GM23338 (cell line): ENCODE results near the gene STK24. TPM values are rescaled to one million over a fixed set of nuclear protein-coding genes. Genes with fewer than 3 reads are reported as not detected.

Source experiments
- ATAC-seq: fragments of 200-7000 bp; cut with Tn5 transposase; 3 replicates; pipeline ENCODE4 v1.9.1; 2020
- DNase-seq: peaks from one replicate; pipeline ENCODE4 v3.0.0-alpha.2; 2015; ENCODE audit warnings: low spot score
- H2AFZ ChIP-seq: fragments of 200-600 bp; sonication (generic); 2 replicates; pipeline ENCODE4 v1.8.0; 2016; ENCODE audit warnings: antibody characterized with exemption, mild to moderate bottlenecking, moderate library complexity
- H3F3A ChIP-seq: fragments of 200-600 bp; sonication (generic); replicated peaks from 2 replicates; pipeline ENCODE4 v1.8.0; 2017; ENCODE audit warnings: antibody characterized with exemption, mixed run types, low read depth
- H3K27ac ChIP-seq: fragments of 200-600 bp; sonication (generic); 2 replicates; pipeline ENCODE4 v1.6.1; 2016; ENCODE audit warnings: low read depth
- H3K27me3 ChIP-seq: fragments of 200-600 bp; sonication (generic); 2 replicates; pipeline ENCODE4 v1.8.0; 2016; ENCODE audit warnings: mild to moderate bottlenecking, mixed run types, moderate library complexity; ENCODE audit not compliant: insufficient read depth
- H3K36me3 ChIP-seq: fragments of 200-600 bp; sonication (generic); 2 replicates; pipeline ENCODE4 v1.8.0; 2016; ENCODE audit warnings: mild to moderate bottlenecking; ENCODE audit not compliant: insufficient read depth
- H3K4me1 ChIP-seq: fragments of 200-600 bp; sonication (generic); 2 replicates; pipeline ENCODE4 v1.8.0; 2016; ENCODE audit warnings: mild to moderate bottlenecking, moderate library complexity; ENCODE audit not compliant: insufficient read depth
- H3K4me2 ChIP-seq: fragments of 200-600 bp; sonication (generic); 2 replicates; pipeline ENCODE4 v1.7.1; 2017; ENCODE audit warnings: mixed run types
- H3K4me3 ChIP-seq: fragments of 200-600 bp; sonication (generic); 2 replicates; pipeline ENCODE4 v1.6.1; 2016; ENCODE audit warnings: mixed run types
- H3K79me2 ChIP-seq: fragments of 200-600 bp; sonication (generic); replicated peaks from 2 replicates; pipeline ENCODE4 v1.8.0; 2017; ENCODE audit warnings: mild to moderate bottlenecking; ENCODE audit not compliant: insufficient read depth
- H3K9me2 ChIP-seq: fragments of 200-600 bp; sonication (generic); 2 replicates; pipeline ENCODE4 v1.8.0; 2017; ENCODE audit not compliant: insufficient read depth
- H4K20me1 ChIP-seq: fragments of 200-600 bp; sonication (generic); replicated peaks from 2 replicates; pipeline ENCODE4 v1.8.0; 2017; ENCODE audit warnings: mild to moderate bottlenecking; ENCODE audit not compliant: insufficient read depth
- H3K27ac Mint-ChIP-seq: 2 replicates; pipeline ENCODE4 v1.8.0; 2020; ENCODE audit warnings: inconsistent platforms, mild to moderate bottlenecking, moderate library complexity, mixed read lengths
- H3K27me3 Mint-ChIP-seq: 3 replicates; pipeline ENCODE4 v1.8.0; 2022; ENCODE audit warnings: low read depth, mild to moderate bottlenecking, moderate library complexity, mixed read lengths, inconsistent platforms; ENCODE audit not compliant: insufficient read depth, poor library complexity
- H3K36me3 Mint-ChIP-seq: 3 replicates; pipeline ENCODE4 v1.8.0; 2021; ENCODE audit warnings: low read depth, mild to moderate bottlenecking, inconsistent platforms, moderate library complexity, mixed read lengths
- H3K4me1 Mint-ChIP-seq: 3 replicates; pipeline ENCODE4 v1.8.0; 2020; ENCODE audit warnings: mild to moderate bottlenecking, inconsistent platforms, mixed read lengths
- H3K4me3 Mint-ChIP-seq: 3 replicates; pipeline ENCODE4 v1.8.0; 2021; ENCODE audit warnings: moderate library complexity, mild to moderate bottlenecking, inconsistent platforms, mixed read lengths
- H3K9me3 Mint-ChIP-seq: 3 replicates; pipeline ENCODE4 v1.8.0; 2020; ENCODE audit warnings: moderate library complexity, mild to moderate bottlenecking, inconsistent platforms, mixed read lengths
- CREB1 ChIP-seq: fragments of 250-450 bp; sonication (Bioruptor Pico); IDR thresholded peaks from 2 replicates; pipeline ENCODE4 v1.5.0; 2020; ENCODE audit warnings: low read depth, mild to moderate bottlenecking, moderate library complexity
- EZH2 ChIP-seq: fragments of 200-600 bp; sonication (generic); IDR thresholded peaks from one replicate; pipeline ENCODE4 v1.8.0; 2017; ENCODE audit warnings: antibody characterized with exemption, mild to moderate bottlenecking, low read depth; ENCODE audit not compliant: unreplicated experiment
- EZH2phosphoT487 ChIP-seq: fragments of 200-600 bp; sonication (generic); IDR thresholded peaks from one replicate; pipeline ENCODE4 v1.8.1; 2018; ENCODE audit warnings: antibody characterized with exemption; ENCODE audit not compliant: unreplicated experiment
- JUNB ChIP-seq: IDR thresholded peaks from one replicate; pipeline ENCODE4 v1.6.1; 2016; ENCODE audit warnings: antibody characterized with exemption; ENCODE audit not compliant: unreplicated experiment
- NANOG ChIP-seq: IDR thresholded peaks from 2 replicates; pipeline ENCODE4 v1.6.1; 2016; ENCODE audit warnings: antibody characterized with exemption, borderline replicate concordance
- POLR2AphosphoS5 ChIP-seq: IDR thresholded peaks from 2 replicates; pipeline ENCODE4 v1.6.1; 2016; ENCODE audit warnings: antibody characterized with exemption, low read depth
- STAT1 ChIP-seq: IDR thresholded peaks from one replicate; pipeline ENCODE4 v1.6.1; 2016; ENCODE audit warnings: antibody characterized with exemption; ENCODE audit not compliant: unreplicated experiment
- ZNF114 ChIP-seq: fragments of 250-450 bp; sonication (Bioruptor Pico); IDR thresholded peaks from 2 replicates; pipeline ENCODE4 v1.5.0; 2020; ENCODE audit warnings: mild to moderate bottlenecking, moderate library complexity
- ZNF331 ChIP-seq: fragments of 250-450 bp; sonication (Bioruptor Pico); IDR thresholded peaks from 2 replicates; pipeline ENCODE4 v1.5.0; 2020; ENCODE audit warnings: low read depth, mild to moderate bottlenecking, moderate library complexity
- polyA plus RNA-seq: library from polyadenylated mRNA; unstranded; fragments of >200 nt; fragmentation: Nextera tagmentation; extraction: Ambion mirVana; gene quantifications from 2 replicates; pipeline ENCODE4 v1.2.1, GENCODE V29; 2016
- total RNA-seq: library from RNA; depleted of rRNA; stranded (reverse); fragments of >200 nt; shearing (Covaris generic); gene quantifications from 2 replicates; pipeline ENCODE4 v1.2.3, GENCODE V29; 2014
- TF ChIP-seq, protein P1 (sequence below): IDR thresholded peaks from one replicate; pipeline ENCODE4 v1.6.1; 2018; ENCODE audit warnings: antibody characterized with exemption; ENCODE audit not compliant: unreplicated experiment
- TF ChIP-seq, protein P2 (sequence below), 2 experiments: fragments of 200-600 bp in 1 of 2; sonication (generic) in 1 of 2; conservative IDR thresholded peaks; 2 replicates each; pipeline versions ENCODE4 v1.5.1 to v1.6.1; 2016 to 2017; ENCODE audit warnings: antibody characterized with exemption in 2 of 2, low read depth in 2 of 2, mild to moderate bottlenecking in 2 of 2, moderate library complexity in 1 of 2
- TF ChIP-seq, protein P3 (sequence below): fragments of 250-450 bp; sonication (Bioruptor Pico); IDR thresholded peaks from 2 replicates; pipeline ENCODE4 v1.5.0; 2020; ENCODE audit warnings: mild to moderate bottlenecking, moderate library complexity
- TF ChIP-seq, protein P4 (sequence below): IDR thresholded peaks from 2 replicates; pipeline ENCODE4 v1.6.1; 2016; ENCODE audit warnings: antibody characterized with exemption

Gene STK24
- total and polyA plus RNA-seq, 2 experiments from 2014 or later, result 56.5 to 144 TPM

DNA sequence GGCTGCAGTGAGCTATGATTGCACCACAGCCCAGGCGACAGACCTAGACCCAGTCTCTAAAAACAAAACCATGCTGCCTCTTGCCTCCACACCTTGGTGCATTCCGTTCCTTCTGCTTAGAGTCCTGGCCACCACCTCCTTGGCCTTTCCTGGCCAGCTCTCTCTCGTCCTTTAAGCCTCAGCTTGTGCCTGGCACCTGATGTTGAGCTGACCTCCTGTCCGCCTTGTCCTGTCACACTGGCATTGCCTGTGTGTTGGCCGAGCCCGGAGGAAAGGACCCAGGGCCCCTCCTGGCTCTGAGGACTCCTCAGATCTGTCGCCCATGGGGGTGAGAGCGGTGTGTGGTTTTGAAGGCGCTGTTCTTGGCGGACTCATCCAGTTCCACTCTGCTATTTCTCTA is 143.3 kb downstream of the STK24 start:
- DNase-seq (no peak), ATAC-seq (no peak)
- H3K4me2 ChIP-seq, result no peak overlapping the region
- H3K4me1 Mint-ChIP-seq, result peaks cover 9% of the 10 kb centered on the region; the same call in 2 of the 3 replicates
- H2AFZ ChIP-seq, result no peak overlapping the region
- H3K27ac ChIP-seq, result no peak overlapping the region
- H3K36me3 ChIP-seq, result no peaks in the 10 kb centered on the region
- H3K9me2 ChIP-seq, result no peaks in the 10 kb centered on the region
- no peak overlapping the region for H3K27ac Mint-ChIP-seq
- H3F3A ChIP-seq, result no peaks in the 10 kb centered on the region
- no peak overlapping the region for H3K4me3 ChIP-seq
- no peaks in the 10 kb centered on the region; the same call in 1 of the 2 replicates for H4K20me1 ChIP-seq
- TF ChIP-seq, protein P1, sequence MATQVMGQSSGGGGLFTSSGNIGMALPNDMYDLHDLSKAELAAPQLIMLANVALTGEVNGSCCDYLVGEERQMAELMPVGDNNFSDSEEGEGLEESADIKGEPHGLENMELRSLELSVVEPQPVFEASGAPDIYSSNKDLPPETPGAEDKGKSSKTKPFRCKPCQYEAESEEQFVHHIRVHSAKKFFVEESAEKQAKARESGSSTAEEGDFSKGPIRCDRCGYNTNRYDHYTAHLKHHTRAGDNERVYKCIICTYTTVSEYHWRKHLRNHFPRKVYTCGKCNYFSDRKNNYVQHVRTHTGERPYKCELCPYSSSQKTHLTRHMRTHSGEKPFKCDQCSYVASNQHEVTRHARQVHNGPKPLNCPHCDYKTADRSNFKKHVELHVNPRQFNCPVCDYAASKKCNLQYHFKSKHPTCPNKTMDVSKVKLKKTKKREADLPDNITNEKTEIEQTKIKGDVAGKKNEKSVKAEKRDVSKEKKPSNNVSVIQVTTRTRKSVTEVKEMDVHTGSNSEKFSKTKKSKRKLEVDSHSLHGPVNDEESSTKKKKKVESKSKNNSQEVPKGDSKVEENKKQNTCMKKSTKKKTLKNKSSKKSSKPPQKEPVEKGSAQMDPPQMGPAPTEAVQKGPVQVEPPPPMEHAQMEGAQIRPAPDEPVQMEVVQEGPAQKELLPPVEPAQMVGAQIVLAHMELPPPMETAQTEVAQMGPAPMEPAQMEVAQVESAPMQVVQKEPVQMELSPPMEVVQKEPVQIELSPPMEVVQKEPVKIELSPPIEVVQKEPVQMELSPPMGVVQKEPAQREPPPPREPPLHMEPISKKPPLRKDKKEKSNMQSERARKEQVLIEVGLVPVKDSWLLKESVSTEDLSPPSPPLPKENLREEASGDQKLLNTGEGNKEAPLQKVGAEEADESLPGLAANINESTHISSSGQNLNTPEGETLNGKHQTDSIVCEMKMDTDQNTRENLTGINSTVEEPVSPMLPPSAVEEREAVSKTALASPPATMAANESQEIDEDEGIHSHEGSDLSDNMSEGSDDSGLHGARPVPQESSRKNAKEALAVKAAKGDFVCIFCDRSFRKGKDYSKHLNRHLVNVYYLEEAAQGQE, result no peak
- TF ChIP-seq POLR2AphosphoS5 (no peak), EZH2 (no peak), JUNB (no peak), CREB1 (CRISPR knock-in tag) (no peak), ZNF331 (CRISPR knock-in tag) (no peak), ZNF114 (no peak), EZH2phosphoT487 (no peak), NANOG (no peak), STAT1 (no peak)
- TF ChIP-seq, protein P2, sequence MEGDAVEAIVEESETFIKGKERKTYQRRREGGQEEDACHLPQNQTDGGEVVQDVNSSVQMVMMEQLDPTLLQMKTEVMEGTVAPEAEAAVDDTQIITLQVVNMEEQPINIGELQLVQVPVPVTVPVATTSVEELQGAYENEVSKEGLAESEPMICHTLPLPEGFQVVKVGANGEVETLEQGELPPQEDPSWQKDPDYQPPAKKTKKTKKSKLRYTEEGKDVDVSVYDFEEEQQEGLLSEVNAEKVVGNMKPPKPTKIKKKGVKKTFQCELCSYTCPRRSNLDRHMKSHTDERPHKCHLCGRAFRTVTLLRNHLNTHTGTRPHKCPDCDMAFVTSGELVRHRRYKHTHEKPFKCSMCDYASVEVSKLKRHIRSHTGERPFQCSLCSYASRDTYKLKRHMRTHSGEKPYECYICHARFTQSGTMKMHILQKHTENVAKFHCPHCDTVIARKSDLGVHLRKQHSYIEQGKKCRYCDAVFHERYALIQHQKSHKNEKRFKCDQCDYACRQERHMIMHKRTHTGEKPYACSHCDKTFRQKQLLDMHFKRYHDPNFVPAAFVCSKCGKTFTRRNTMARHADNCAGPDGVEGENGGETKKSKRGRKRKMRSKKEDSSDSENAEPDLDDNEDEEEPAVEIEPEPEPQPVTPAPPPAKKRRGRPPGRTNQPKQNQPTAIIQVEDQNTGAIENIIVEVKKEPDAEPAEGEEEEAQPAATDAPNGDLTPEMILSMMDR (conservative IDR thresholded peaks at IDR 0.05; ENCODE audit: low read depth in 2 of 2), result no peak
- TF ChIP-seq, protein P3, sequence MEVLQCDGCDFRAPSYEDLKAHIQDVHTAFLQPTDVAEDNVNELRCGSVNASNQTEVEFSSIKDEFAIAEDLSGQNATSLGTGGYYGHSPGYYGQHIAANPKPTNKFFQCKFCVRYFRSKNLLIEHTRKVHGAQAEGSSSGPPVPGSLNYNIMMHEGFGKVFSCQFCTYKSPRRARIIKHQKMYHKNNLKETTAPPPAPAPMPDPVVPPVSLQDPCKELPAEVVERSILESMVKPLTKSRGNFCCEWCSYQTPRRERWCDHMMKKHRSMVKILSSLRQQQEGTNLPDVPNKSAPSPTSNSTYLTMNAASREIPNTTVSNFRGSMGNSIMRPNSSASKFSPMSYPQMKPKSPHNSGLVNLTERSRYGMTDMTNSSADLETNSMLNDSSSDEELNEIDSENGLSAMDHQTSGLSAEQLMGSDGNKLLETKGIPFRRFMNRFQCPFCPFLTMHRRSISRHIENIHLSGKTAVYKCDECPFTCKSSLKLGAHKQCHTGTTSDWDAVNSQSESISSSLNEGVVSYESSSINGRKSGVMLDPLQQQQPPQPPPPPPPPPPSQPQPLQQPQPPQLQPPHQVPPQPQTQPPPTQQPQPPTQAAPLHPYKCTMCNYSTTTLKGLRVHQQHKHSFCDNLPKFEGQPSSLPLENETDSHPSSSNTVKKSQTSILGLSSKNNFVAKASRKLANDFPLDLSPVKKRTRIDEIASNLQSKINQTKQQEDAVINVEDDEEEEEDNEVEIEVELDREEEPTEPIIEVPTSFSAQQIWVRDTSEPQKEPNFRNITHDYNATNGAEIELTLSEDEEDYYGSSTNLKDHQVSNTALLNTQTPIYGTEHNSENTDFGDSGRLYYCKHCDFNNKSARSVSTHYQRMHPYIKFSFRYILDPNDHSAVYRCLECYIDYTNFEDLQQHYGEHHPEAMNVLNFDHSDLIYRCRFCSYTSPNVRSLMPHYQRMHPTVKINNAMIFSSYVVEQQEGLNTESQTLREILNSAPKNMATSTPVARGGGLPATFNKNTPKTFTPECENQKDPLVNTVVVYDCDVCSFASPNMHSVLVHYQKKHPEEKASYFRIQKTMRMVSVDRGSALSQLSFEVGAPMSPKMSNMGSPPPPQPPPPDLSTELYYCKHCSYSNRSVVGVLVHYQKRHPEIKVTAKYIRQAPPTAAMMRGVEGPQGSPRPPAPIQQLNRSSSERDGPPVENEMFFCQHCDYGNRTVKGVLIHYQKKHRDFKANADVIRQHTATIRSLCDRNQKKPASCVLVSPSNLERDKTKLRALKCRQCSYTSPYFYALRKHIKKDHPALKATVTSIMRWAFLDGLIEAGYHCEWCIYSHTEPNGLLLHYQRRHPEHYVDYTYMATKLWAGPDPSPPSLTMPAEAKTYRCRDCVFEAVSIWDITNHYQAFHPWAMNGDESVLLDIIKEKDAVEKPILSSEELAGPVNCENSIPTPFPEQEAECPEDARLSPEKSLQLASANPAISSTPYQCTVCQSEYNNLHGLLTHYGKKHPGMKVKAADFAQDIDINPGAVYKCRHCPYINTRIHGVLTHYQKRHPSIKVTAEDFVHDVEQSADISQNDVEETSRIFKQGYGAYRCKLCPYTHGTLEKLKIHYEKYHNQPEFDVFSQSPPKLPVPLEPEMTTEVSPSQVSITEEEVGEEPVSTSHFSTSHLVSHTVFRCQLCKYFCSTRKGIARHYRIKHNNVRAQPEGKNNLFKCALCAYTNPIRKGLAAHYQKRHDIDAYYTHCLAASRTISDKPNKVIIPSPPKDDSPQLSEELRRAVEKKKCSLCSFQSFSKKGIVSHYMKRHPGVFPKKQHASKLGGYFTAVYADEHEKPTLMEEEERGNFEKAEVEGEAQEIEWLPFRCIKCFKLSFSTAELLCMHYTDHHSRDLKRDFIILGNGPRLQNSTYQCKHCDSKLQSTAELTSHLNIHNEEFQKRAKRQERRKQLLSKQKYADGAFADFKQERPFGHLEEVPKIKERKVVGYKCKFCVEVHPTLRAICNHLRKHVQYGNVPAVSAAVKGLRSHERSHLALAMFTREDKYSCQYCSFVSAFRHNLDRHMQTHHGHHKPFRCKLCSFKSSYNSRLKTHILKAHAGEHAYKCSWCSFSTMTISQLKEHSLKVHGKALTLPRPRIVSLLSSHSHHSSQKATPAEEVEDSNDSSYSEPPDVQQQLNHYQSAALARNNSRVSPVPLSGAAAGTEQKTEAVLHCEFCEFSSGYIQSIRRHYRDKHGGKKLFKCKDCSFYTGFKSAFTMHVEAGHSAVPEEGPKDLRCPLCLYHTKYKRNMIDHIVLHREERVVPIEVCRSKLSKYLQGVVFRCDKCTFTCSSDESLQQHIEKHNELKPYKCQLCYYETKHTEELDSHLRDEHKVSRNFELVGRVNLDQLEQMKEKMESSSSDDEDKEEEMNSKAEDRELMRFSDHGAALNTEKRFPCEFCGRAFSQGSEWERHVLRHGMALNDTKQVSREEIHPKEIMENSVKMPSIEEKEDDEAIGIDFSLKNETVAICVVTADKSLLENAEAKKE (CRISPR knock-in tag), result no peak
- TF ChIP-seq, protein P4, sequence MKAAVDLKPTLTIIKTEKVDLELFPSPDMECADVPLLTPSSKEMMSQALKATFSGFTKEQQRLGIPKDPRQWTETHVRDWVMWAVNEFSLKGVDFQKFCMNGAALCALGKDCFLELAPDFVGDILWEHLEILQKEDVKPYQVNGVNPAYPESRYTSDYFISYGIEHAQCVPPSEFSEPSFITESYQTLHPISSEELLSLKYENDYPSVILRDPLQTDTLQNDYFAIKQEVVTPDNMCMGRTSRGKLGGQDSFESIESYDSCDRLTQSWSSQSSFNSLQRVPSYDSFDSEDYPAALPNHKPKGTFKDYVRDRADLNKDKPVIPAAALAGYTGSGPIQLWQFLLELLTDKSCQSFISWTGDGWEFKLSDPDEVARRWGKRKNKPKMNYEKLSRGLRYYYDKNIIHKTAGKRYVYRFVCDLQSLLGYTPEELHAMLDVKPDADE, result no peak
- H3K27me3 Mint-ChIP-seq, result peaks cover 21% of the 10 kb centered on the region
- H3K9me3 Mint-ChIP-seq, result no peaks in the 10 kb centered on the region; the same call in 2 of the 3 replicates
- H3K4me1 ChIP-seq, result no peaks in the 10 kb centered on the region
- H3K27me3 ChIP-seq, result no peaks in the 10 kb centered on the region
- peaks cover 10% of the 10 kb centered on the region for H3K36me3 Mint-ChIP-seq
- no peak overlapping the region for H3K4me3 Mint-ChIP-seq
- H3K79me2 ChIP-seq, result no peaks in the 10 kb centered on the region
